ENCODE data around the gene DENND5A. TPM values are rescaled to one million over a fixed set of nuclear protein-coding genes. Genes with fewer than 3 reads are reported as not detected.
"Not testable (repeated sequence)": the region's sequence is repeated elsewhere in the genome, so short reads cannot be mapped to it uniquely, and the experiment has no call there.

DENND5A gene
- total RNA-seq, 4 donors from 2014 or later: 60.0 to 199 (median 99.4) TPM

- no peak for DNase-seq
- TF ChIP-seq POLR2A (IDR thresholded peaks at IDR 0.05) (no peak), CTCF (IDR thresholded peaks at IDR 0.05) (no peak)
Measured at GRCh38 chr11:9112075-9112474, 153.1 kb downstream of the DENND5A start.

GRCh38 chr11:9109858-9110731 is 155.1 kb downstream of the DENND5A start:
- H3K4me3 ChIP-seq: no peak overlapping the region
- no peaks in the 10 kb centered on the region for H3K36me3 ChIP-seq
- H3K27me3 ChIP-seq: no peaks in the 10 kb centered on the region
- no peaks in the 10 kb centered on the region for H3K4me1 ChIP-seq
- intact Hi-C loops (cut with DNase I; ENCODE audit: low total_unique reads): no loop called here
- H3K9me3 ChIP-seq: peaks cover 0 to 7% of the 10 kb centered on the region in 2 donors
- no peak for DNase-seq
- H3K27ac ChIP-seq: no peak overlapping the region
- no peak for TF ChIP-seq POLR2A (IDR thresholded peaks at IDR 0.05)
- no peak for TF ChIP-seq CTCF (IDR thresholded peaks at IDR 0.05)

More at GRCh38 chr11:9112075-9112474, 153.1 kb downstream of the DENND5A start:
- Histone ChIP-seq H3K27ac (no peak overlapping the region), H3K9me3 (peaks cover 0 to 7% of the 10 kb centered on the region in 2 donors), H3K4me3 (no peak overlapping the region), H3K4me1 (no peaks in the 10 kb centered on the region), H3K36me3 (no peaks in the 10 kb centered on the region), H3K27me3 (no peaks in the 10 kb centered on the region)
- intact Hi-C loops (cut with DNase I; ENCODE audit: low total_unique reads): no loop called here

- DNase-seq: no peak
- Histone ChIP-seq H3K27me3 (no peaks in the 10 kb centered on the region), H3K36me3 (no peaks in the 10 kb centered on the region), H3K9me3 (no peaks in the 10 kb centered on the region), H3K4me3 (no peak overlapping the region), H3K27ac (no peak overlapping the region), H3K4me1 (no peaks in the 10 kb centered on the region)
- intact Hi-C loops (cut with DNase I; ENCODE audit: low total_unique reads): no loop called here
- TF ChIP-seq POLR2A (IDR thresholded peaks at IDR 0.05) (no peak), CTCF (IDR thresholded peaks at IDR 0.05) (no peak)
Measured at GRCh38 chr11:9104580-9104979, 160.6 kb downstream of the DENND5A start.

- Histone ChIP-seq H3K27me3 (no peaks in the 10 kb centered on the region), H3K4me1 (no peaks in the 10 kb centered on the region), H3K36me3 (no peaks in the 10 kb centered on the region), H3K9me3 (no peaks in the 10 kb centered on the region), H3K4me3 (no peak overlapping the region), H3K27ac (no peak overlapping the region)
- TF ChIP-seq POLR2A (IDR thresholded peaks at IDR 0.05) (no peak), CTCF (IDR thresholded peaks at IDR 0.05) (no peak)
- no peak for DNase-seq
- intact Hi-C loops (cut with DNase I; ENCODE audit: low total_unique reads): no loop called here
Measured at GRCh38 chr11:9103542-9104276, 161.4 kb downstream of the DENND5A start.

- Histone ChIP-seq H3K4me3 (no peak overlapping the region), H3K36me3 (no peaks in the 10 kb centered on the region), H3K4me1 (no peaks in the 10 kb centered on the region), H3K9me3 (no peaks in the 10 kb centered on the region), H3K27ac (no peak overlapping the region), H3K27me3 (no peaks in the 10 kb centered on the region)
- intact Hi-C loops (cut with DNase I; ENCODE audit: low total_unique reads): no loop called here
- TF ChIP-seq POLR2A (IDR thresholded peaks at IDR 0.05): no peak
- TF ChIP-seq CTCF (IDR thresholded peaks at IDR 0.05): no peak
- DNase-seq: no peak
Measured at GRCh38 chr11:9099617-9100016, 165.5 kb downstream of the DENND5A start.

GRCh38 chr11:9098455-9098854 is 166.7 kb downstream of the DENND5A start:
- H3K36me3 ChIP-seq; DNase-seq; intact Hi-C loops (cut with DNase I; ENCODE audit: low total_unique reads); H3K4me3 ChIP-seq; H3K4me1 ChIP-seq; H3K27me3 ChIP-seq; H3K9me3 ChIP-seq; H3K27ac ChIP-seq: not testable (repeated sequence)

GRCh38 chr11:9097186-9097943 is 167.8 kb downstream of the DENND5A start:
- H3K4me1 ChIP-seq; H3K36me3 ChIP-seq; H3K4me3 ChIP-seq; intact Hi-C loops (cut with DNase I; ENCODE audit: low total_unique reads); H3K27ac ChIP-seq; H3K9me3 ChIP-seq; H3K27me3 ChIP-seq; DNase-seq: not testable (repeated sequence)
